NT2/D1 (cell line): Measurements from ENCODE around the gene CAMK2N2.

Experiments used
- DNase-seq: peaks from one replicate; pipeline ENCODE4 v3.0.0-alpha.2; 2011; ENCODE audit warnings: low read depth, low spot score
- H3K27me3 ChIP-seq: 2 replicates; pipeline ENCODE4 v1.6.0; 2011; ENCODE audit warnings: mild to moderate bottlenecking; ENCODE audit not compliant: insufficient read length, insufficient read depth
- H3K36me3 ChIP-seq: 2 replicates; pipeline ENCODE4 v1.6.1; 2011; ENCODE audit warnings: mild to moderate bottlenecking, low read length, mixed read lengths; ENCODE audit not compliant: insufficient read depth, insufficient read length
- H3K4me1 ChIP-seq: 2 replicates; pipeline ENCODE4 v1.5.1; 2011; ENCODE audit not compliant: insufficient read depth, insufficient read length
- H3K4me3 ChIP-seq: 2 replicates; pipeline ENCODE4 v1.5.1; 2011; ENCODE audit warnings: low read depth; ENCODE audit not compliant: insufficient read length
- H3K9ac ChIP-seq: 2 replicates; pipeline ENCODE4 v1.6.0; 2011; ENCODE audit warnings: low read depth; ENCODE audit not compliant: insufficient read length
- H3K9me3 ChIP-seq: 2 replicates; pipeline ENCODE4 v1.5.1; 2011; ENCODE audit warnings: mild to moderate bottlenecking, low read length; ENCODE audit not compliant: insufficient read depth
- SUZ12 ChIP-seq: IDR thresholded peaks from 2 replicates; pipeline ENCODE4 v1.6.1; 2011; ENCODE audit not compliant: insufficient read length, insufficient read depth; ENCODE audit errors: extremely low read depth
- YY1 ChIP-seq: IDR thresholded peaks from 2 replicates; pipeline ENCODE4 v1.6.1; 2011; ENCODE audit not compliant: insufficient read length, insufficient read depth
- ZNF274 ChIP-seq: IDR thresholded peaks from 2 replicates; pipeline ENCODE4 v1.6.1; 2011; ENCODE audit warnings: mild to moderate bottlenecking, low read depth, low read length

The CAMK2N2 gene

GRCh38 chr3:184227481-184227935 lies 33.8 kb downstream of the CAMK2N2 start:
- no peaks in the 10 kb centered on the region for H3K36me3 ChIP-seq
- DNase-seq, result no peak
- no peak overlapping the region for H3K4me3 ChIP-seq
- no peaks in the 10 kb centered on the region for H3K9me3 ChIP-seq
- peaks cover 6% of the 10 kb centered on the region for H3K4me1 ChIP-seq
- no peak overlapping the region for H3K9ac ChIP-seq
- peaks cover 52% of the 10 kb centered on the region for H3K27me3 ChIP-seq
- TF ChIP-seq YY1 (no peak), ZNF274 (no peak), SUZ12 (no peak)

GRCh38 chr3:184223946-184224345 lies 37.4 kb downstream of the CAMK2N2 start:
- no peaks in the 10 kb centered on the region for H3K9me3 ChIP-seq
- H3K36me3 ChIP-seq, result no peaks in the 10 kb centered on the region
- TF ChIP-seq SUZ12 (no peak), ZNF274 (no peak), YY1 (no peak)
- no peak overlapping the region for H3K9ac ChIP-seq
- peaks cover 16% of the 10 kb centered on the region for H3K27me3 ChIP-seq
- DNase-seq, result no peak
- H3K4me1 ChIP-seq, result no peaks in the 10 kb centered on the region
- no peak overlapping the region for H3K4me3 ChIP-seq

GRCh38 chr3:184222521-184222920 lies 38.8 kb downstream of the CAMK2N2 start:
- H3K9me3 ChIP-seq, result no peaks in the 10 kb centered on the region
- no peaks in the 10 kb centered on the region for H3K36me3 ChIP-seq
- H3K4me3 ChIP-seq, result no peak overlapping the region
- H3K9ac ChIP-seq, result no peak overlapping the region
- DNase-seq, result no peak
- H3K4me1 ChIP-seq, result no peaks in the 10 kb centered on the region
- no peak for TF ChIP-seq SUZ12
- TF ChIP-seq YY1, result no peak
- no peak for TF ChIP-seq ZNF274
- H3K27me3 ChIP-seq, result peaks cover 2% of the 10 kb centered on the region

- DNase-seq, result no peak
- H3K9ac ChIP-seq, result no peak overlapping the region
- no peaks in the 10 kb centered on the region for H3K27me3 ChIP-seq
- no peak for TF ChIP-seq YY1
- TF ChIP-seq ZNF274, result no peak
- no peak for TF ChIP-seq SUZ12
- no peaks in the 10 kb centered on the region for H3K9me3 ChIP-seq
- H3K36me3 ChIP-seq, result no peaks in the 10 kb centered on the region
- H3K4me1 ChIP-seq, result no peaks in the 10 kb centered on the region
- H3K4me3 ChIP-seq, result no peak overlapping the region
Measured at GRCh38 chr3:184218814-184219213, 42.5 kb downstream of the CAMK2N2 start.

- TF ChIP-seq SUZ12 (no peak), ZNF274 (no peak), YY1 (no peak)
- no peaks in the 10 kb centered on the region for H3K4me1 ChIP-seq
- H3K9me3 ChIP-seq, result no peaks in the 10 kb centered on the region
- H3K27me3 ChIP-seq, result no peaks in the 10 kb centered on the region
- no peaks in the 10 kb centered on the region for H3K36me3 ChIP-seq
- no peak overlapping the region for H3K9ac ChIP-seq
- no peak for DNase-seq
- H3K4me3 ChIP-seq, result no peak overlapping the region
Measured at GRCh38 chr3:184211718-184212117, 49.6 kb downstream of the CAMK2N2 start.

GRCh38 chr3:184211297-184211696 lies 50.1 kb downstream of the CAMK2N2 start:
- DNase-seq, result no peak
- no peak overlapping the region for H3K9ac ChIP-seq
- no peak overlapping the region for H3K4me3 ChIP-seq
- no peaks in the 10 kb centered on the region for H3K36me3 ChIP-seq
- H3K9me3 ChIP-seq, result no peaks in the 10 kb centered on the region
- H3K4me1 ChIP-seq, result no peaks in the 10 kb centered on the region
- TF ChIP-seq ZNF274, result no peak
- no peaks in the 10 kb centered on the region for H3K27me3 ChIP-seq
